ENCODE measurements around the gene TBC1D2B. TPM values are rescaled to one million over a fixed set of nuclear protein-coding genes. Genes with fewer than 3 reads are reported as not detected.

Gene TBC1D2B
- total RNA-seq, 1 donor from 2014 or later, result 58.1 TPM

DNA sequence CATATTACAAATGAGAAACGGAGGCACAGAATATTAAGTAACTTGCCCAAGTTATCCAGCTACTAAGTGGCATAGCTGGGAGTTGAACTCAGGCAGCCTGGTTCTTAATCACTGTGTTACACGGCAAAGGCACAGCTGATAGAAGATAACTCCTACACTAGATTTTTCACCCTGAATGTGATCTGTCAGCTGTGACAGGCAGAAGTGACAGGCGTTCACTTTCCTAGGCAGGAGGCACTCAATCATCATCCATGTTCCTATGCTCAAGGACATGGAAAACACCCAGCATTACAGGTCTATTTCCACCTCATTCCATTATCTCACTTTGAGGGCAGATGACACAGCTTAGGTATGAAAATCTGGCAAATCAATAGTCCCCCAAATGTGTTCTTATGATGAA, 35.6 kb downstream of the TBC1D2B start:
- peaks cover 30% of the 10 kb centered on the region for H3K36me3 Mint-ChIP-seq (ENCODE audit: low read depth)
- H3K4me1 Mint-ChIP-seq (ENCODE audit: low read depth), result peaks cover 17% of the 10 kb centered on the region
- H3K9me3 Mint-ChIP-seq (ENCODE audit: low read depth), result no peaks in the 10 kb centered on the region
- no peak overlapping the region for H3K27ac Mint-ChIP-seq (ENCODE audit: unreplicated experiment)
- no peaks in the 10 kb centered on the region for H3K27me3 Mint-ChIP-seq (ENCODE audit: low read depth)
- no peak for DNase-seq (ENCODE audit: low spot score)
- no peak overlapping the region for H3K4me3 Mint-ChIP-seq (ENCODE audit: unreplicated experiment)
- TF ChIP-seq, protein P1, sequence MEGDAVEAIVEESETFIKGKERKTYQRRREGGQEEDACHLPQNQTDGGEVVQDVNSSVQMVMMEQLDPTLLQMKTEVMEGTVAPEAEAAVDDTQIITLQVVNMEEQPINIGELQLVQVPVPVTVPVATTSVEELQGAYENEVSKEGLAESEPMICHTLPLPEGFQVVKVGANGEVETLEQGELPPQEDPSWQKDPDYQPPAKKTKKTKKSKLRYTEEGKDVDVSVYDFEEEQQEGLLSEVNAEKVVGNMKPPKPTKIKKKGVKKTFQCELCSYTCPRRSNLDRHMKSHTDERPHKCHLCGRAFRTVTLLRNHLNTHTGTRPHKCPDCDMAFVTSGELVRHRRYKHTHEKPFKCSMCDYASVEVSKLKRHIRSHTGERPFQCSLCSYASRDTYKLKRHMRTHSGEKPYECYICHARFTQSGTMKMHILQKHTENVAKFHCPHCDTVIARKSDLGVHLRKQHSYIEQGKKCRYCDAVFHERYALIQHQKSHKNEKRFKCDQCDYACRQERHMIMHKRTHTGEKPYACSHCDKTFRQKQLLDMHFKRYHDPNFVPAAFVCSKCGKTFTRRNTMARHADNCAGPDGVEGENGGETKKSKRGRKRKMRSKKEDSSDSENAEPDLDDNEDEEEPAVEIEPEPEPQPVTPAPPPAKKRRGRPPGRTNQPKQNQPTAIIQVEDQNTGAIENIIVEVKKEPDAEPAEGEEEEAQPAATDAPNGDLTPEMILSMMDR (IDR thresholded peaks at IDR 0.05), result no peak

DNA sequence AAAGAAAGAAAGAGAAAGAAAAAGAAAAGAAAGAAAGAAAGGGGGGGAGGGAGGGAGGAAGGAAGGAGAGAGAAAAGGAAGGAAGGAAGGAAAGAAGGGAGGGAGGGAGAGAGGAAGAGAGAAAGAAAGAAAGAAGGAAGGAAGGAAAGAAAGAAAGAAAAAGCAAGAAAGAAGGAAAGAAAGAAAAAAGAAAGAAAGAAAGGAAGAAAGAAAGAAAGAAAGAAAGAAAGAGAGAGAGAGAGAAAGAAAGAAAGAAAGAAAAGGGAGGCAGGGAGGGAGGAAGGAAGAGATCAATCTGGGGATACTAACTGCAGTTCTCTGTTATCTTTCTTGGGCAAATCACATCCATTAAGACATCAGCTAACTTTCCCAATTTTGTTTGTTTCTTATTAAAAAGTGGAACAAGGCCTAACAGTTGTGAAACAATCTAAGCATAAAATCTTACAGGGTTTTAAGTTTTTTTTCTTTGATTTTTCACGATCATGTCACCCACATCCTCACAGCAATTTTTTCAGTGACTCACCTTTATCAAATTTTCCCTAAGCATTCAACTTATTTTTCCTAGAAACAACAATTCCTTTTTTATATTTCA, 36.8 kb downstream of the TBC1D2B start:
- Mint-ChIP-seq H3K9me3 (ENCODE audit: low read depth) (no peaks in the 10 kb centered on the region), H3K4me1 (ENCODE audit: low read depth) (peaks cover 23% of the 10 kb centered on the region), H3K27me3 (ENCODE audit: low read depth) (no peaks in the 10 kb centered on the region), H3K27ac (ENCODE audit: unreplicated experiment) (peak overlapping the region; percentile 57), H3K4me3 (ENCODE audit: unreplicated experiment) (no peak overlapping the region), H3K36me3 (ENCODE audit: low read depth) (peaks cover 30% of the 10 kb centered on the region)
- DNase-seq (ENCODE audit: low spot score), result no peak
- TF ChIP-seq, protein P1 (IDR thresholded peaks at IDR 0.05), result no peak

DNA sequence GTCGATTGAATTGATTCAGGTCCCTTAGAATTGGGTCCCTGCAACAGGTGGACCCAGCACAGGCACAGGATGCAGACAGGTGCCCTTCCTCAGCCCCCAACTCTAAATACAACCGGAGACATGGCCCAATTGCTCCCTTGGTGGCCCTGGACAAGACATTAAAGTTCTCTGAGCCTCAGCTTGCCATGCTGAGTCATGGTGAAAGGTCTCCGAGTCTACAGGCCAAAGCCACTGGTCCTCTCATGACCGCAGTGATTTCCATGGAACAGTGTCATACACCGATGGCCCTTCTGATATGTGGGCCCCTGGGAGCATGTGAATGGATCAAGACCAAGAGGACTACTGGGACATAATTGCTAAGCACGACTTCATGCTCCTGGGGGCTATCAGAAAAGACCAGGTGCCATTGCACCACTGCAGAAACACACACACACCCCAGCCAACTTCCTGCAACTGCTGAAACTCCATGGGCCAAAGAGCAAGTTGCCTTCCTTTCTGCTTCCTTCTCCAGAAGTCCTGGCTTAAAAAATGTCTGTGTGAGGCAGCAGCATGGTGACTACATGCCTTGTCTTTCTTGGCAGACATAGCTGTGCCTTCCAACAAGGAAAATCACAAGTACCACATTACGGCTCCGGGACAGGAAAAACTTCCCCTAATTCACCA, 38.8 kb downstream of the TBC1D2B start:
- no peaks in the 10 kb centered on the region for H3K9me3 Mint-ChIP-seq (ENCODE audit: low read depth)
- TF ChIP-seq, protein P1 (IDR thresholded peaks at IDR 0.05), result no peak
- H3K27ac Mint-ChIP-seq (ENCODE audit: unreplicated experiment), result no peak overlapping the region
- H3K4me1 Mint-ChIP-seq (ENCODE audit: low read depth), result peaks cover 28% of the 10 kb centered on the region
- peaks cover 27% of the 10 kb centered on the region for H3K36me3 Mint-ChIP-seq (ENCODE audit: low read depth)
- H3K4me3 Mint-ChIP-seq (ENCODE audit: unreplicated experiment), result no peak overlapping the region
- no peaks in the 10 kb centered on the region for H3K27me3 Mint-ChIP-seq (ENCODE audit: low read depth)
- no peak for DNase-seq (ENCODE audit: low spot score)

DNA sequence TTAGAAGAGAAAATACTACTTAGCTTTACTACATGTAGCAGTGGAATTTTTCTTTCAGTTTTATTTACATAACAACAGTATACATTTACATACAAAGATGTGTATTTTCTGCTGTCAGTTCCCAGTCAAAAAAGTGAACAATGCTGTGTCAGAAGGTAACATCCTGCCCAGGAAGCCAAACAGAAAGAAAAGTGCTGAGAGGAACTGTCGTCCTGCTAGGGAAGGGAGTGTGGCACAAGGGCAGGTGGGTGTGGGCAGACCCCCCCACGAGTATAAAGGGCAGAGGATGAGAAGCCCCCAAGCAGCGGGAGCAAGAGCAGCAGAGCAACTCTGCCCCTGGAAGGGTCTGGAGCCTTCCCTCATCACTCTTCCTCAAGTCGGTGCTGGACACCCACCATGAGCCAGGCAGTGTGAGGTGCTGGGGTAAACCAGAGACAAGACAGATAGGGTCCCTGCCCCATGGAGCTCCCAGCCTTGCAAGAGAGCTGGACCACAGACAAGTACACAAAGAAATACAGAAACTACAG, 39.7 kb downstream of the TBC1D2B start:
- H3K27ac Mint-ChIP-seq (ENCODE audit: unreplicated experiment), result no peak overlapping the region

DNA sequence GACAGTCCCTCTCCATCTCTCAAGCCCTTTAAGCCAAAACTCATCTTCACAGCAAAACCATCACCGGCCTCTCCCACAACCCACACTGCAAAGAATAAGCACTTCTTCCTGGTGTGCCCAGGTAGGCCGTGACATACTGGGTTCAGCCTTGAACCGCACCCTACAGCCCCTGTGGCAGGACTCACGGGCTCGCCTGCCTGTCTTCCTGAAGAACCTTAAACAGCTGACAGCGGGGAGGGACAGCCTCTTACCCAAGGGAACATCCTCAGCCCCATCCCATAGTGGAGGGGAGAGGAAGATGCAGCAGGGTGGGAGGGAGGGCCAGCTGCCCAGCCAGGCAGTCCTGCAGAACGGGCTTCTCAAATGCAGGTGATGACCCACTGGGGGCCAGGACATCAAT, 40.2 kb downstream of the TBC1D2B start:
- Mint-ChIP-seq H3K27me3 (ENCODE audit: low read depth) (no peaks in the 10 kb centered on the region), H3K36me3 (ENCODE audit: low read depth) (peaks cover 18% of the 10 kb centered on the region), H3K27ac (ENCODE audit: unreplicated experiment) (peak overlapping the region; percentile 63), H3K9me3 (ENCODE audit: low read depth) (no peaks in the 10 kb centered on the region), H3K4me1 (ENCODE audit: low read depth) (peaks cover 28% of the 10 kb centered on the region), H3K4me3 (ENCODE audit: unreplicated experiment) (no peak overlapping the region)
- TF ChIP-seq, protein P1 (IDR thresholded peaks at IDR 0.05), result no peak
- no peak for DNase-seq (ENCODE audit: low spot score)

More for the DNA sequence above, 39.7 kb downstream of the TBC1D2B start:
- no peaks in the 10 kb centered on the region for H3K9me3 Mint-ChIP-seq (ENCODE audit: low read depth)
- H3K4me1 Mint-ChIP-seq (ENCODE audit: low read depth), result peaks cover 28% of the 10 kb centered on the region
- H3K4me3 Mint-ChIP-seq (ENCODE audit: unreplicated experiment), result no peak overlapping the region
- TF ChIP-seq, protein P1 (IDR thresholded peaks at IDR 0.05), result no peak
- peaks cover 23% of the 10 kb centered on the region for H3K36me3 Mint-ChIP-seq (ENCODE audit: low read depth)
- DNase-seq (ENCODE audit: low spot score), result no peak
- no peaks in the 10 kb centered on the region for H3K27me3 Mint-ChIP-seq (ENCODE audit: low read depth)
